NAMALWA (cell line): ENCODE data around the gene GBA3.

Experiments
- DNase-seq: peaks from one replicate; pipeline ENCODE4 v3.0.0-alpha.2; 2015; ENCODE audit warnings: low spot score

Gene GBA3

GRCh38 chr4:22787753-22788375, 95.1 kb downstream of the GBA3 start:
- no peak for DNase-seq

- no peak for DNase-seq
Measured at GRCh38 chr4:22790631-22791030, 97.9 kb downstream of the GBA3 start.

GRCh38 chr4:22794732-22795131, 102.0 kb downstream of the GBA3 start:
- DNase-seq = no peak

DNA sequence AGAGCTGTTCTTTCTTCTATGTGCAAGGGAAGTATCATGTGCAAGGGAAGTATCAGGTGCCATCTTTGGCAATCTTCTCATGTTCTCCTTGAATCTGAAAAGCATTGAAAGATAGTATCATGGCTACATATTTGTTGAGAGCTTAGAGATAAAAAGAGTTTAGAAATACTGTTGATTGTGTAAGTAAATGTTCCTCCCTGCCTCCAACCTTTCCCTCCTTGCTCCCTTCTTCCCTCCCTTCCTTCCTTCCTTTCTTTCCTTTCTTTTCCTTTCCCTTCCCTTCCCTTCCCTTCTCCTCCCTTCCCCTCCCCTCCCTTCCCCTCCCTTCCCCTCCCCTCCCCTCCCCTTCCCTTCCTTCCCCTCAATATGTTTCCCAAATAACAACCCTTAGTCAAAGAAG, 108.7 kb downstream of the GBA3 start:
- no peak for DNase-seq

DNA sequence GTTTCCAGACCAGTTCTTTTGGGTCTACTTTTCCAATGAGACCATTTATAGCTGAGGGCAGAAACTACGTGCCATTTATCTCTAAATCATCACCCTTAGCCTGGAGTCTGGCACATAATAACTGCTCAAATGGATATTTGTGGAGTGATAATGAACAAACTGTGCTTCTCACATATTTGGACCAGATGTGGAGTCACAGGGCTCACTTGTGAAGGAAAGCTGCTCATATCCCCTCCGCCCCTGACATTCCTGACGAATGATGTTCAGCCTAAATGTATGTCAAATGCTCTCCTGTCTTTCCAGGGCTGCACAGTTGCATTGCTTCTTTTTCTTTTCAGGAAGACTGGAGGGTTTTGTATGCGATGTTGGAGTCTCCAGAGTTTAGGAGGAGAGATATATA, 110.1 kb downstream of the GBA3 start:
- DNase-seq = no peak

DNA sequence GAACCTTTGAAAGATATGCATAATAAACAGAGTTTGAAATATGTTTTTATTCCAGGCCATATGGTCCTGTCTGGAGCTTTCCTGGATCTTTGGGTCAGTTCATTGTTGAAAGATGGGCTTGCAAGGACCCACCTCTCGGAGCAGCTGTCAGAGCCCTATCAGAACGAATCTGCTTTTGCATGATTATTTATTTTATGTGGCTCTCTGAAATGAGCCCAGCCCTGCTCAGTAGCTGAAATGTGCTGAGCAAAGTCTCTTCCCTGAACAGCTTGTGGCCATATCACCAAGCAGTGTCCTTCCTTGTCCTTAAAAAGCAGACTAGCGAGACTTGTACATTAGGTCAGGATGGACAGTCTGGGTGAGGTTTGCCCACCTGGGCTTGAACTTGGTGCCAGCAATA, 110.8 kb downstream of the GBA3 start:
- no peak for DNase-seq

GRCh38 chr4:22814906-22815305, 122.2 kb downstream of the GBA3 start:
- DNase-seq = no peak

DNA sequence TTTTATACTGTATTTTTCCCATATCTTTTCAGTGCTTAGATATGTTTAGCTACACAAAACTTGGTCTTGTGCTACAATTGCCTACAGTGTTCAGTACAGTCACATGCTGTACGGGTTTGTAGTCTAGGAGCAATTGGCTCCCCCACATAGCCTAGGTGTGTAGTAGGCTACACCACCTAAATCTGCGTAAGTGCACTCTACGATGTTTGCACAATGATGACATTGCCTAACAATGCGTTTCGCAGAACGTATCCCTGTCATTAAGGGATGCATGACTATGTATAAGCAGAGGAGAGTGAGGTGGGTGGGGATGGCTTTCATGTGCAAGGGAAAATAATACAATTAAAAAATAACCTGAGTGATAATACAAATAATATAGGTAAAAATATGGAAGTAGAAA, 131.4 kb downstream of the GBA3 start:
- no peak for DNase-seq

- no peak for DNase-seq
Measured at GRCh38 chr4:22842360-22843018, 149.8 kb downstream of the GBA3 start.

GRCh38 chr4:22848332-22848731, 155.6 kb downstream of the GBA3 start:
- DNase-seq = no peak

- no peak for DNase-seq
Measured at GRCh38 chr4:22850055-22850454, 157.3 kb downstream of the GBA3 start.

- no peak for DNase-seq
Measured at GRCh38 chr4:22850630-22851029, 157.9 kb downstream of the GBA3 start.

GRCh38 chr4:22857411-22857810, 164.7 kb downstream of the GBA3 start:
- DNase-seq = no peak

DNA sequence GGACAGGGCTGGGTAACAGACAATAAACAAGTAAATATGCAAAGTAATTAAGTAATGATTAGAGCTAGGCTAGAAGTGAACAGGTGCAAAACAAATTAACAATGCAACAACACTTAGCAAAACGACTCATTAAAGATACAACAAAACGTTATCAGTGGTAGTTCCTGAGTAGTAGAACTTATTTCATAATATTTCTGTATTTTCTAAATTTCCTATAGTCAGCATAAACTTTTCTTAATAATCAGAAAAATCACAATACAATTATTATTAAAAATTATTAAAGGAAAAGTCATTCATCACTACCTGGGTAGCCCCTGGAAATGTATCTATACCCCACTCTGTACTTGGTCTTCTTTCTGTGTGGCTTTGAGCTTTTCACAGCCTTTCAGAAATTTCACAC, 166.6 kb downstream of the GBA3 start:
- DNase-seq = no peak
